RWPE1 (cell line): ENCODE data around the gene BPI.

Experiments
- CTCF ChIA-PET: fragments of 350-600 bp; sonication (Branson Sonifier 250); formaldehyde crosslinking; extraction: SDS; loops from one replicate; lab custom pipeline; 2021; lab: Yijun Ruan, JAX
- POLR2A ChIA-PET: fragments of 400-600 bp; formaldehyde crosslinking; extraction: SDS; loops from one replicate; lab custom pipeline; 2020; ENCODE audit warnings: antibody characterized with exemption; ENCODE audit not compliant: low non-redundant PET; lab: Yijun Ruan, JAX
- DNase-seq: peaks from one replicate; pipeline ENCODE4 v3.0.0; 2012; ENCODE audit warnings: low spot score
- H3K27ac ChIP-seq: fragments of 450-650 bp; 2 replicates; pipeline ENCODE4 v1.5.1; 2017
- TF ChIP-seq, protein P1 (sequence below): fragments of 450-650 bp; conservative IDR thresholded peaks from 2 replicates; pipeline ENCODE4 v1.5.1; 2017; ENCODE audit warnings: low read depth, mild to moderate bottlenecking

BPI gene

DNA sequence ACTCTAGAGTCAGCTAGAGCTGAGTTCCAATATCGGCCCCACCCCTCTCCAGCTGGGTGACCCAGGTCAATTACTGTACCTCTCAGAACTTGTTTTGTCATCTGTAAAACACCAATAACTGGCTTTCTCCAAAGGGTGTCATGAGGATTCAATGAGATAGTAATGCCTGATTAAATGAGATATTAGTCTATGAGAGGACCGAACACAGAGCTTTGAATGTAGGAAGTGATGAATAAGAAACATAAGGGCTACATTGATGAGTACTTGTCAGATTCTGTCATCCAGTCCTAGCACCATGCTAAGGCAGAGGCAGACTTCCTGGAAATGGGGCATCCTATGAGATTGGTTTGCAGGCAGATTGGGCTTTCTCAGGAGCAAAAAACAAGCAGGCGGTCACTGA, 20.2 kb downstream of the BPI start:
- H3K27ac ChIP-seq = no peak overlapping the region
- ChIA-PET CTCF (interaction anchor here (0.5 to 1.1 kb wide), 4 partner anchors 14 to 760 kb away, joined by 3 to 5 read pairs (median 4); no protein-coding TSS in a partner anchor), POLR2A (no interaction called here)
- no peak for DNase-seq
- TF ChIP-seq, protein P1, sequence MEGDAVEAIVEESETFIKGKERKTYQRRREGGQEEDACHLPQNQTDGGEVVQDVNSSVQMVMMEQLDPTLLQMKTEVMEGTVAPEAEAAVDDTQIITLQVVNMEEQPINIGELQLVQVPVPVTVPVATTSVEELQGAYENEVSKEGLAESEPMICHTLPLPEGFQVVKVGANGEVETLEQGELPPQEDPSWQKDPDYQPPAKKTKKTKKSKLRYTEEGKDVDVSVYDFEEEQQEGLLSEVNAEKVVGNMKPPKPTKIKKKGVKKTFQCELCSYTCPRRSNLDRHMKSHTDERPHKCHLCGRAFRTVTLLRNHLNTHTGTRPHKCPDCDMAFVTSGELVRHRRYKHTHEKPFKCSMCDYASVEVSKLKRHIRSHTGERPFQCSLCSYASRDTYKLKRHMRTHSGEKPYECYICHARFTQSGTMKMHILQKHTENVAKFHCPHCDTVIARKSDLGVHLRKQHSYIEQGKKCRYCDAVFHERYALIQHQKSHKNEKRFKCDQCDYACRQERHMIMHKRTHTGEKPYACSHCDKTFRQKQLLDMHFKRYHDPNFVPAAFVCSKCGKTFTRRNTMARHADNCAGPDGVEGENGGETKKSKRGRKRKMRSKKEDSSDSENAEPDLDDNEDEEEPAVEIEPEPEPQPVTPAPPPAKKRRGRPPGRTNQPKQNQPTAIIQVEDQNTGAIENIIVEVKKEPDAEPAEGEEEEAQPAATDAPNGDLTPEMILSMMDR = no peak

DNA sequence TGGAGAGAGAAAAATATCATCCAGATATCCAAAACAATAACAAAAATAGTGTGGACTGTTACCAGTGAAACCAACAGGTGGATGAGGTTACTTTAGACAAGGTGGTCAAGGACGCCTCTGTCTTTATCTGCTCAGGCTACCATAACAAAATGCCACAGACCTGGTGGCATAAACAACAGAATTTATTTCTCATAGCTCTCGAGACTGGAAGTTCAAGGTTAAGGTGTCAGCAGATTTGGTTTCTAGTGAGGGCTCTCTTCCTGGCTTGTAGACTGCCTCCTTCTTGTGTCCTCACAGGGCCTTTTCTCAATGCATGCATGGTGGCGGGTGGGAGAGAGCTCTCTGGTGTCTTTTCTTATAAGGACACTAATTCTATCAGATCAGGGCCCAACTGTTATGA, 21.2 kb downstream of the BPI start:
- ChIA-PET CTCF (interaction anchor here (0.7 to 1.1 kb wide), 5 partner anchors 13 to 161 kb away, joined by 3 to 6 read pairs (median 3); no protein-coding TSS in a partner anchor), POLR2A (no interaction called here)
- TF ChIP-seq, protein P1 = no peak
- DNase-seq = no peak
- H3K27ac ChIP-seq = no peak overlapping the region

- TF ChIP-seq, protein P1 = no peak
- H3K27ac ChIP-seq = no peak overlapping the region
- no peak for DNase-seq
- CTCF ChIA-PET = interaction anchor here (1.1 kb wide), 1 partner anchor 12 kb away, joined by 3 read pairs; no protein-coding TSS in a partner anchor
- POLR2A ChIA-PET = no interaction called here
These were observed 21.9 kb downstream of the BPI start for GRCh38 chr20:38325905-38326304.

DNA sequence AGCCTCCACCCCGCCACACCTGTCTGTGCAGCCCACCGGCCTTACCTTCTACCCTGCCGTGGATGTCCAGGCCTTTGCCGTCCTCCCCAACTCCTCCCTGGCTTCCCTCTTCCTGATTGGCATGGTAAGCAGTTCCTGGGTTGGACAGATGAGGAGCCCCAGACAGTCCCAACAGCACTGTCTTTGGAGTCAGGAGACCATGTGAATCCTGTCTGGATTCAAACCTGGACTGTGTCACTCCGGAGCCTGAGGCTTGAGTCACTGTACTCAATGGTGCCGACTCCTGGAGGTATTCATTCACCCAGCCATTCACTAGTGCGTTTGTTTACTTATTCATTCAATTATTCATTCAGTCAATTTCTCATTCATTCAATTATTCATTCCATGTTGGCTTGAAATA, 22.4 kb downstream of the BPI start:
- TF ChIP-seq, protein P1 = no peak
- no peak overlapping the region for H3K27ac ChIP-seq
- no peak for DNase-seq
- ChIA-PET POLR2A (no interaction called here), CTCF (interaction anchor here (1.1 kb wide), 1 partner anchor 12 kb away, joined by 3 read pairs; no protein-coding TSS in a partner anchor)

GRCh38 chr20:38330638-38331037, 26.7 kb downstream of the BPI start:
- CTCF ChIA-PET = interaction anchor here (1.0 kb wide), 2 partner anchors 8 to 78 kb away, joined by 3 to 4 read pairs; no protein-coding TSS in a partner anchor
- no peak for DNase-seq
- TF ChIP-seq, protein P1 = no peak
- POLR2A ChIA-PET = no interaction called here
- H3K27ac ChIP-seq = no peak overlapping the region

GRCh38 chr20:38331245-38331644, 27.3 kb downstream of the BPI start:
- ChIA-PET CTCF (interaction anchor here (0.7 kb wide), 1 partner anchor 10 kb away, joined by 5 read pairs; no protein-coding TSS in a partner anchor), POLR2A (no interaction called here)
- TF ChIP-seq, protein P1 = no peak
- DNase-seq = no peak
- no peak overlapping the region for H3K27ac ChIP-seq
